EH (cell line): ENCODE measurements around the gene ENPP3.
"Not testable (repeated sequence)": the region's sequence is repeated elsewhere in the genome, so short reads cannot be mapped to it uniquely, and the experiment has no call there.

ENCODE experiments used
- DNase-seq: peaks from one replicate; pipeline ENCODE4 v3.0.0-alpha.2; 2015; ENCODE audit warnings: low read depth

The ENPP3 gene

GRCh38 chr6:131685266-131685780 lies 48.2 kb downstream of the ENPP3 start:
- no peak for DNase-seq

GRCh38 chr6:131687022-131687421 lies 49.9 kb downstream of the ENPP3 start:
- DNase-seq = no peak

GRCh38 chr6:131688286-131688685 lies 51.2 kb downstream of the ENPP3 start:
- no peak for DNase-seq

GRCh38 chr6:131692031-131692430 lies 54.9 kb downstream of the ENPP3 start:
- no peak for DNase-seq

- DNase-seq = no peak
These were observed 55.5 kb downstream of the ENPP3 start for GRCh38 chr6:131692589-131692988.

GRCh38 chr6:131693384-131693783 lies 56.3 kb downstream of the ENPP3 start:
- DNase-seq = no peak

GRCh38 chr6:131694832-131695426 lies 57.8 kb downstream of the ENPP3 start:
- DNase-seq = peak; percentile 79

GRCh38 chr6:131696956-131697355 lies 59.9 kb downstream of the ENPP3 start:
- DNase-seq = no peak

- DNase-seq = not testable (repeated sequence)
These were observed 63.7 kb downstream of the ENPP3 start for GRCh38 chr6:131700851-131701250.

- DNase-seq = not testable (repeated sequence)
These were observed 66.8 kb downstream of the ENPP3 start for GRCh38 chr6:131703905-131704304.

GRCh38 chr6:131710917-131711316 lies 73.8 kb downstream of the ENPP3 start, which contains the start of gene CTAGE9:
TSS of gene CTAGE9 (minus strand) at chr6:131711017. CDS start at chr6:131711017, 0 bp downstream.
- DNase-seq = not testable (repeated sequence)

GRCh38 chr6:131715567-131715966 lies 78.5 kb downstream of the ENPP3 start:
- not testable (repeated sequence) for DNase-seq

GRCh38 chr6:131717836-131718542 lies 80.9 kb downstream of the ENPP3 start:
- no peak for DNase-seq

- no peak for DNase-seq
These were observed 84.1 kb downstream of the ENPP3 start for GRCh38 chr6:131721161-131721560.

- peak; percentile 14 for DNase-seq
These were observed 87.0 kb downstream of the ENPP3 start for GRCh38 chr6:131724114-131724513.

- DNase-seq = no peak
These were observed 90.4 kb downstream of the ENPP3 start for GRCh38 chr6:131727467-131727866.

- no peak for DNase-seq
These were observed 90.8 kb downstream of the ENPP3 start for GRCh38 chr6:131727868-131728267.

GRCh38 chr6:131728296-131728939 lies 91.3 kb downstream of the ENPP3 start:
- peak; percentile 53 for DNase-seq

- DNase-seq = peak; percentile 32
These were observed 92.4 kb downstream of the ENPP3 start for GRCh38 chr6:131729550-131729949.

- DNase-seq = no peak
These were observed 93.2 kb downstream of the ENPP3 start for GRCh38 chr6:131730264-131730663.

- DNase-seq = no peak
These were observed 94.1 kb downstream of the ENPP3 start for GRCh38 chr6:131731224-131731623.

- DNase-seq = peak; percentile 86
These were observed 96.4 kb downstream of the ENPP3 start for GRCh38 chr6:131733376-131734016.
